Measurements from ENCODE around the gene TXNDC2.

The TXNDC2 gene

DNA sequence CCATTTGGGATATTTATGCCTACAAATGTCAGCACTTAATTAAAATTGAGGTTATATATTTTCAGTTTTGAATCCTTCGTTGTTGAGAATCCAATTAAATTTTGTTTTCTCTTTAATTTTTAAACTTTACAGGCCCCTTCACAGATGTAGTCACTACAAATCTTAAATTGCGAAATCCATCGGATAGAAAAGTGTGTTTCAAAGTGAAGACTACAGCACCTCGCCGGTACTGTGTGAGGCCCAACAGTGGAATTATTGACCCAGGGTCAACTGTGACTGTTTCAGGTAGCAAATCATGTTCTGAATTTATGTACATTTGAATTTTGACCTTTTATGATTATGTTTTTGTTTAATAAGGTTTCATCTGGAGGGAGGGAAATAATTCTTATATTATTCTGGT is 45.9 kb downstream of the TXNDC2 start:
- TF ChIP-seq, protein P1, sequence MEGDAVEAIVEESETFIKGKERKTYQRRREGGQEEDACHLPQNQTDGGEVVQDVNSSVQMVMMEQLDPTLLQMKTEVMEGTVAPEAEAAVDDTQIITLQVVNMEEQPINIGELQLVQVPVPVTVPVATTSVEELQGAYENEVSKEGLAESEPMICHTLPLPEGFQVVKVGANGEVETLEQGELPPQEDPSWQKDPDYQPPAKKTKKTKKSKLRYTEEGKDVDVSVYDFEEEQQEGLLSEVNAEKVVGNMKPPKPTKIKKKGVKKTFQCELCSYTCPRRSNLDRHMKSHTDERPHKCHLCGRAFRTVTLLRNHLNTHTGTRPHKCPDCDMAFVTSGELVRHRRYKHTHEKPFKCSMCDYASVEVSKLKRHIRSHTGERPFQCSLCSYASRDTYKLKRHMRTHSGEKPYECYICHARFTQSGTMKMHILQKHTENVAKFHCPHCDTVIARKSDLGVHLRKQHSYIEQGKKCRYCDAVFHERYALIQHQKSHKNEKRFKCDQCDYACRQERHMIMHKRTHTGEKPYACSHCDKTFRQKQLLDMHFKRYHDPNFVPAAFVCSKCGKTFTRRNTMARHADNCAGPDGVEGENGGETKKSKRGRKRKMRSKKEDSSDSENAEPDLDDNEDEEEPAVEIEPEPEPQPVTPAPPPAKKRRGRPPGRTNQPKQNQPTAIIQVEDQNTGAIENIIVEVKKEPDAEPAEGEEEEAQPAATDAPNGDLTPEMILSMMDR (IDR thresholded peaks at IDR 0.05; ENCODE audit: insufficient read depth, missing control alignments) = no peak
- DNase-seq (ENCODE audit: insufficient read length, low spot score) (no peak), FAIRE-seq (no peak)

DNA sequence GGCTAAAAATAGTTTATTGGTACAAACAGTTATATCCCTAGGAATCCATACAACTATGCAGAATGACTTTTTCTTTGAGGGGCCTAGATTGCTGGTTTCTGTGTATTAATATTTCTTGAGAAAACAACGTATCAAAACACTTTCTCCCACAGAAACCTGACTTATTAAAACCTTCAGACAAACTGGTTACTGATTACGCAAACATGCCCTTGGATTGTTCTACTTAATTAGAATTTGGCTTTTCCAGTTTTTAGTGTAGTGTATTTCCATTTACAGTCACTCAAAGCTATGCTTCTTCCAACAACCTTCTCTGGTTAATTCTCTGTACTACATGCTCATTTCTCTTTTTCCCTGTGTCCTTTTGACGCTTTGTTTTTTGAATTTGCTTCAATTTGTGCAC is 48.1 kb downstream of the TXNDC2 start:
- DNase-seq (ENCODE audit: insufficient read length, low spot score) (no peak), FAIRE-seq (no peak)
- TF ChIP-seq, protein P1 (IDR thresholded peaks at IDR 0.05; ENCODE audit: insufficient read depth, missing control alignments) = no peak

DNA sequence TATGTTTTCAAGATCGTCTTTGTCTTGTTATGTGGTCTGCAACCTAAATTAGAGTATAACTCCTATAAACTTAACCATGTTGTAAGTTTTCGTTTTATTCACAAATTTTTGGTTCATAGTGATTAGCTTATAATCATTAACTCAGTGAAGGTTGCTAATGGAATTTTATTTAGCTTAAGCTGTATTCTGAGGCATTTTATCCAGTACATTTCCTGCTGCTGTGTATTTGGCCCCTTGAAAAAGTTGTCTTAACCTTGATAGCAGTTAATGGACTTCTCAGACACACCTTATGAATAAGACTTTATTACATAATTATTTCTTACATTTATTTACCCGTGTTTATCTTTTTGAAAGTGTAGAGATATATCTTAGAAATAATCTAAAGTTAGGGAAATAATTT is 48.5 kb downstream of the TXNDC2 start:
- TF ChIP-seq, protein P1 (IDR thresholded peaks at IDR 0.05; ENCODE audit: insufficient read depth, missing control alignments) = no peak
- FAIRE-seq (no peak), DNase-seq (ENCODE audit: insufficient read length, low spot score) (no peak)

Data from D721Med (cell line).